ENCODE data around the gene VPS8. TPM values are rescaled to one million over a fixed set of nuclear protein-coding genes. Genes with fewer than 3 reads are reported as not detected.
A peak's percentile ranks its signal among the peaks of the same experiment; 100 is the strongest.

Gene VPS8
- polyA plus RNA-seq (2013, experiment 1 of 2; ENCODE audit: insufficient read length), result 21.5 TPM
- polyA plus RNA-seq (2013, experiment 2 of 2; ENCODE audit: insufficient read length), result 27.6 TPM

- DNase-seq, result peak; percentile 95
These were observed at the start of gene VPS8 for GRCh38 chr3:184811999-184812661. TSS of gene VPS8 (plus strand) at chr3:184812166. CDS start at chr3:184824633, 12,467 bp downstream.

- DNase-seq, result no peak
These were observed 47.8 kb upstream of the VPS8 start for GRCh38 chr3:184764191-184764590.

- no peak for DNase-seq
These were observed 46.8 kb upstream of the VPS8 start for GRCh38 chr3:184765047-184765729.

- DNase-seq, result peak; percentile 48
These were observed 46.3 kb upstream of the VPS8 start for GRCh38 chr3:184765730-184766074.

GRCh38 chr3:184766555-184767261 lies 45.3 kb upstream of the VPS8 start:
- DNase-seq, result peak; percentile 67

GRCh38 chr3:184767377-184767776 lies 44.6 kb upstream of the VPS8 start:
- DNase-seq, result no peak

GRCh38 chr3:184769382-184770170 lies 42.4 kb upstream of the VPS8 start:
- no peak for DNase-seq

GRCh38 chr3:184770541-184770940 lies 41.4 kb upstream of the VPS8 start:
- DNase-seq, result no peak

- peak; percentile 30 for DNase-seq
These were observed 40.5 kb upstream of the VPS8 start for GRCh38 chr3:184771301-184772127.

- DNase-seq, result no peak
These were observed 39.2 kb upstream of the VPS8 start for GRCh38 chr3:184772667-184773272.

- DNase-seq, result peak; percentile 40
These were observed 38.4 kb upstream of the VPS8 start for GRCh38 chr3:184773283-184774186.

- DNase-seq, result no peak
These were observed 35.0 kb upstream of the VPS8 start for GRCh38 chr3:184776916-184777315.

GRCh38 chr3:184777566-184778356 lies 34.2 kb upstream of the VPS8 start:
- DNase-seq, result peak; percentile 96

- no peak for DNase-seq
These were observed 33.3 kb upstream of the VPS8 start for GRCh38 chr3:184778426-184779332.

- peak; percentile 53 for DNase-seq
These were observed 30.9 kb upstream of the VPS8 start for GRCh38 chr3:184780981-184781515.

- peak; percentile 78 for DNase-seq
These were observed 30.2 kb upstream of the VPS8 start for GRCh38 chr3:184781801-184782200.

GRCh38 chr3:184783319-184783718 lies 28.6 kb upstream of the VPS8 start:
- DNase-seq, result peak; percentile 83

Data from fibroblast of skin of scalp (primary cell).